ENCODE results near the gene BANP.
"Not testable (repeated sequence)": the region's sequence is repeated elsewhere in the genome, so short reads cannot be mapped to it uniquely, and the experiment has no call there.

The BANP gene

GRCh38 chr16:88038526-88038908 is 87.3 kb downstream of the BANP start:
- DNase-seq (ENCODE audit: low spot score); in situ Hi-C loops (cut with MboI; ENCODE audit: low pct_unique_long_range_greater_than_20kb, low sequenced_read_pairs, unreplicated experiment): not testable (repeated sequence)

GRCh38 chr16:88039591-88039990 is 88.4 kb downstream of the BANP start:
- in situ Hi-C loops (cut with MboI; ENCODE audit: low pct_unique_long_range_greater_than_20kb, low sequenced_read_pairs, unreplicated experiment), result no loop called here
- no peak for DNase-seq (ENCODE audit: low spot score)
- TF ChIP-seq CTCF (IDR thresholded peaks at IDR 0.05; ENCODE audit: extremely low read depth, insufficient read depth, missing control alignments), result no peak

GRCh38 chr16:88040196-88040876 is 89.1 kb downstream of the BANP start:
- DNase-seq (ENCODE audit: low spot score); in situ Hi-C loops (cut with MboI; ENCODE audit: low pct_unique_long_range_greater_than_20kb, low sequenced_read_pairs, unreplicated experiment): not testable (repeated sequence)

GRCh38 chr16:88040877-88041244 is 89.6 kb downstream of the BANP start:
- in situ Hi-C loops (cut with MboI; ENCODE audit: low pct_unique_long_range_greater_than_20kb, low sequenced_read_pairs, unreplicated experiment); DNase-seq (ENCODE audit: low spot score): not testable (repeated sequence)

- in situ Hi-C loops (cut with MboI; ENCODE audit: low pct_unique_long_range_greater_than_20kb, low sequenced_read_pairs, unreplicated experiment); DNase-seq (ENCODE audit: low spot score): not testable (repeated sequence)
Observed at GRCh38 chr16:88041506-88041905, 90.3 kb downstream of the BANP start.

- DNase-seq (ENCODE audit: low spot score); in situ Hi-C loops (cut with MboI; ENCODE audit: low pct_unique_long_range_greater_than_20kb, low sequenced_read_pairs, unreplicated experiment): not testable (repeated sequence)
Observed at GRCh38 chr16:88041986-88042562, 90.8 kb downstream of the BANP start.

GRCh38 chr16:88043208-88043910 is 92.1 kb downstream of the BANP start:
- in situ Hi-C loops (cut with MboI; ENCODE audit: low pct_unique_long_range_greater_than_20kb, low sequenced_read_pairs, unreplicated experiment), result not testable (repeated sequence)

GRCh38 chr16:88044121-88044581 is 92.9 kb downstream of the BANP start:
- DNase-seq (ENCODE audit: low spot score); in situ Hi-C loops (cut with MboI; ENCODE audit: low pct_unique_long_range_greater_than_20kb, low sequenced_read_pairs, unreplicated experiment): not testable (repeated sequence)

More at GRCh38 chr16:88043208-88043910, 92.1 kb downstream of the BANP start:
- DNase-seq (ENCODE audit: low spot score), result not testable (repeated sequence)

GRCh38 chr16:88045361-88045760 is 94.1 kb downstream of the BANP start:
- in situ Hi-C loops (cut with MboI; ENCODE audit: low pct_unique_long_range_greater_than_20kb, low sequenced_read_pairs, unreplicated experiment); DNase-seq (ENCODE audit: low spot score): not testable (repeated sequence)

- DNase-seq (ENCODE audit: low spot score), result peak; percentile 84
- no peak for TF ChIP-seq CTCF (IDR thresholded peaks at IDR 0.05; ENCODE audit: extremely low read depth, insufficient read depth, missing control alignments)
- in situ Hi-C loops (cut with MboI; ENCODE audit: low pct_unique_long_range_greater_than_20kb, low sequenced_read_pairs, unreplicated experiment), result no loop called here
Observed at GRCh38 chr16:88045820-88046303, 94.6 kb downstream of the BANP start.

GRCh38 chr16:88047462-88047861 is 96.2 kb downstream of the BANP start:
- in situ Hi-C loops (cut with MboI; ENCODE audit: low pct_unique_long_range_greater_than_20kb, low sequenced_read_pairs, unreplicated experiment), result no loop called here
- no peak for DNase-seq (ENCODE audit: low spot score)
- no peak for TF ChIP-seq CTCF (IDR thresholded peaks at IDR 0.05; ENCODE audit: extremely low read depth, insufficient read depth, missing control alignments)

Data from GM13977 (cell line).